HEK293T (cell line): ENCODE measurements around the gene PLXND1.

Experiments
- CTCF ChIA-PET: fragments of 350-600 bp; formaldehyde crosslinking; extraction: SDS; loops from one replicate; lab custom pipeline; 2021; ENCODE audit warnings: antibody characterized with exemption, inconsistent platforms; lab: Yijun Ruan, JAX
- POLR2A ChIA-PET: fragments of 350-600 bp; formaldehyde crosslinking; extraction: SDS; loops from one replicate; lab custom pipeline; 2020; ENCODE audit warnings: antibody characterized with exemption, inconsistent platforms; lab: Yijun Ruan, JAX
- DNase-seq: peaks from one replicate; pipeline ENCODE4 v3.0.0; 2012; ENCODE audit warnings: mixed read lengths; ENCODE audit errors: extremely low spot score
- ARNT ChIP-seq: fragments of 450-650 bp; IDR thresholded peaks from 2 replicates; pipeline ENCODE4 v1.6.1; 2017; ENCODE audit warnings: mild to moderate bottlenecking
- BHLHE40 ChIP-seq: fragments of 450-650 bp; IDR thresholded peaks from 2 replicates; pipeline ENCODE4 v1.6.1; 2016; ENCODE audit warnings: mild to moderate bottlenecking, moderate library complexity, borderline replicate concordance
- CTBP1 ChIP-seq: fragments of 450-650 bp; IDR thresholded peaks from 2 replicates; pipeline ENCODE4 v1.6.1; 2016; ENCODE audit warnings: borderline replicate concordance
- ELF4 ChIP-seq: fragments of 450-650 bp; IDR thresholded peaks from 2 replicates; pipeline ENCODE4 v1.6.1; 2017; ENCODE audit warnings: antibody characterized with exemption
- FOXA1 ChIP-seq: fragments of 450-650 bp; IDR thresholded peaks from 2 replicates; pipeline ENCODE4 v1.6.1; 2016; ENCODE audit warnings: mild to moderate bottlenecking
- FOXK2 ChIP-seq: fragments of 450-650 bp; IDR thresholded peaks from 2 replicates; pipeline ENCODE4 v1.6.1; 2016; ENCODE audit warnings: mild to moderate bottlenecking
- FOXM1 ChIP-seq: fragments of 450-650 bp; IDR thresholded peaks from 2 replicates; pipeline ENCODE4 v1.6.1; 2017; ENCODE audit warnings: mild to moderate bottlenecking, borderline replicate concordance
- HDGF ChIP-seq: fragments of 450-650 bp; IDR thresholded peaks from 2 replicates; pipeline ENCODE4 v1.6.1; 2017; ENCODE audit warnings: antibody characterized with exemption, borderline replicate concordance
- L3MBTL2 ChIP-seq: fragments of 450-650 bp; conservative IDR thresholded peaks from 2 replicates; pipeline ENCODE4 v1.6.1; 2016; ENCODE audit warnings: mild to moderate bottlenecking
- LEF1 ChIP-seq: fragments of 450-650 bp; IDR thresholded peaks from 2 replicates; pipeline ENCODE4 v1.6.1; 2017; ENCODE audit warnings: mild to moderate bottlenecking, borderline replicate concordance
- NFRKB ChIP-seq: fragments of 450-650 bp; IDR thresholded peaks from 2 replicates; pipeline ENCODE4 v1.6.1; 2016; ENCODE audit warnings: mild to moderate bottlenecking, moderate library complexity
- PKNOX1 ChIP-seq: fragments of 450-650 bp; IDR thresholded peaks from 2 replicates; pipeline ENCODE4 v1.6.1; 2016
- SP1 ChIP-seq: fragments of 450-650 bp; IDR thresholded peaks from 2 replicates; pipeline ENCODE4 v1.6.1; 2017
- SUZ12 ChIP-seq: fragments of 450-650 bp; IDR thresholded peaks from 2 replicates; pipeline ENCODE4 v1.6.1; 2016; ENCODE audit warnings: mild to moderate bottlenecking
- TARDBP ChIP-seq: fragments of 450-650 bp; IDR thresholded peaks from 2 replicates; pipeline ENCODE4 v1.6.1; 2016
- ZNF384 ChIP-seq: fragments of 450-650 bp; IDR thresholded peaks from 2 replicates; pipeline ENCODE4 v1.6.1; 2016

PLXND1 gene

GRCh38 chr3:129562803-129563202, 43.7 kb downstream of the PLXND1 start:
- no peak for DNase-seq
- POLR2A ChIA-PET: no interaction called here
- no peak for TF ChIP-seq SP1
- no peak for TF ChIP-seq PKNOX1
- TF ChIP-seq FOXK2: no peak
- TF ChIP-seq NFRKB: no peak
- no peak for TF ChIP-seq TARDBP
- no peak for TF ChIP-seq ELF4
- no peak for TF ChIP-seq FOXM1
- TF ChIP-seq BHLHE40: no peak
- no peak for TF ChIP-seq L3MBTL2
- TF ChIP-seq LEF1: no peak
- no peak for TF ChIP-seq ZNF384
- no peak for TF ChIP-seq FOXA1
- no peak for TF ChIP-seq HDGF
- no peak for TF ChIP-seq CTBP1
- no peak for TF ChIP-seq SUZ12
- no peak for TF ChIP-seq ARNT
- CTCF ChIA-PET: no interaction called here

GRCh38 chr3:129561619-129562248, 44.7 kb downstream of the PLXND1 start:
- ChIA-PET CTCF (no interaction called here), POLR2A (no interaction called here)
- TF ChIP-seq BHLHE40 (no peak), FOXA1 (no peak), ELF4 (no peak), ARNT (no peak), TARDBP (no peak), CTBP1 (no peak), FOXM1 (no peak), LEF1 (no peak), ZNF384 (no peak), FOXK2 (no peak), NFRKB (no peak), SUZ12 (no peak), L3MBTL2 (no peak), SP1 (no peak), PKNOX1 (no peak), HDGF (no peak)
- no peak for DNase-seq

- TF ChIP-seq FOXK2: no peak
- TF ChIP-seq ELF4: no peak
- no peak for TF ChIP-seq LEF1
- no peak for TF ChIP-seq ZNF384
- TF ChIP-seq CTBP1: no peak
- TF ChIP-seq FOXA1: no peak
- TF ChIP-seq L3MBTL2: no peak
- TF ChIP-seq BHLHE40: no peak
- TF ChIP-seq TARDBP: no peak
- TF ChIP-seq ARNT: no peak
- no peak for TF ChIP-seq HDGF
- TF ChIP-seq FOXM1: no peak
- no peak for TF ChIP-seq PKNOX1
- TF ChIP-seq NFRKB: no peak
- no peak for TF ChIP-seq SUZ12
- no peak for TF ChIP-seq SP1
- ChIA-PET CTCF (no interaction called here), POLR2A (no interaction called here)
- no peak for DNase-seq
Measured at GRCh38 chr3:129560911-129561594, 45.4 kb downstream of the PLXND1 start.

- no peak for DNase-seq
- ChIA-PET CTCF (no interaction called here), POLR2A (no interaction called here)
- TF ChIP-seq FOXM1: no peak
- TF ChIP-seq NFRKB: no peak
- no peak for TF ChIP-seq SP1
- no peak for TF ChIP-seq FOXA1
- TF ChIP-seq CTBP1: no peak
- TF ChIP-seq ELF4: no peak
- TF ChIP-seq LEF1: no peak
- TF ChIP-seq SUZ12: no peak
- TF ChIP-seq ZNF384: no peak
- no peak for TF ChIP-seq PKNOX1
- no peak for TF ChIP-seq HDGF
- no peak for TF ChIP-seq BHLHE40
- no peak for TF ChIP-seq L3MBTL2
- no peak for TF ChIP-seq FOXK2
- no peak for TF ChIP-seq ARNT
- TF ChIP-seq TARDBP: no peak
Measured at GRCh38 chr3:129560269-129560787, 46.1 kb downstream of the PLXND1 start.

- TF ChIP-seq FOXK2 (no peak), CTBP1 (no peak), ARNT (no peak), SUZ12 (no peak), SP1 (no peak), LEF1 (no peak), HDGF (no peak), TARDBP (no peak), PKNOX1 (no peak), NFRKB (no peak), FOXA1 (no peak), BHLHE40 (no peak), ZNF384 (no peak)
- ChIA-PET CTCF (no interaction called here), POLR2A (no interaction called here)
- DNase-seq: no peak
Measured at GRCh38 chr3:129559565-129560079, 46.9 kb downstream of the PLXND1 start.
